DMS114 treated with DMSO at 0.1 percent for 48 hours (cell line): ENCODE measurements around the gene DDX31.
"Not testable (repeated sequence)": the region's sequence is repeated elsewhere in the genome, so short reads cannot be mapped to it uniquely, and the experiment has no call there.

ENCODE experiments used
- DNase-seq: peaks from one replicate; lab custom pipeline; 2025; ENCODE audit not compliant: unreplicated experiment; lab: John Stamatoyannopoulos, UW

Gene DDX31

DNA sequence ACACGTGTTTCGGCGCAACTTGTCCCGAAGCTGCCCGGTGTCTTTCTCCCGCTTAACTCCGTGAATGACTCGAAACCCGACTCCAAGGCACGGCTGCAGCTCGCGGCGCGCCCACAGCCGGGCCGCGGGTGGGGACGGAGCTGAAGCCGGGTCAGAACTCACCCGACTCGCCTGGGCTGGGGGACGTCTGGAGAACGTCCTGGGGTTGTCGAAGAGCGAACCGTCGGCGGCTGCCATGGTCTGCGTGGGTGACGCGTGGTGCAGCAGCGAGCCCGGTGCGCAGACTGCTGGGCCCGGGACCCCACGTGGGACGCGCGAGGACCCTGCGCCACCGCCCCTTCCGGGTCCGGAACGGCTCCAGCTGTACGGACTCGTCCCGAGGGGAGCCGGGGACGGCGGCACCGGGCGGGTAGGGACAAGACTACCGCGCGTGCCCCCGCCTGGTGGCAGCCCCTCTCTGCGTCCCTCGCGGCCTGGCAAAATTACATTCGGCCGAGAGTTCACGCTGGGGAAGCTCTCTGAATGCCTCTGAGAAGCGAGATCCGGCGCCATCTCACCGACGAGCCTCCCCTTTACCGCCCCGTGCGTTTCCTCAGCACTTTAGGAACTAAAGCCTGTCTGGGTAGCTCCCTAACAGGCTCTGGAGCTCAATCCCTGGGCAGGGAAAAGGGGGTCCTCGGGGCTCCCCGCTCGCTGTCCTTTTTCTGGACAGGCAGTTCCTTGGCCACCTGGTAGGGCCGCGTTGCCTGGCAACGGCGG is at the start of gene DDX31:
TSS of gene DDX31 (minus strand) at position 286 of the 759 bp plus-strand sequence. CDS start at position 237, 49 bp downstream.
- DNase-seq = peak; percentile 64

DNA sequence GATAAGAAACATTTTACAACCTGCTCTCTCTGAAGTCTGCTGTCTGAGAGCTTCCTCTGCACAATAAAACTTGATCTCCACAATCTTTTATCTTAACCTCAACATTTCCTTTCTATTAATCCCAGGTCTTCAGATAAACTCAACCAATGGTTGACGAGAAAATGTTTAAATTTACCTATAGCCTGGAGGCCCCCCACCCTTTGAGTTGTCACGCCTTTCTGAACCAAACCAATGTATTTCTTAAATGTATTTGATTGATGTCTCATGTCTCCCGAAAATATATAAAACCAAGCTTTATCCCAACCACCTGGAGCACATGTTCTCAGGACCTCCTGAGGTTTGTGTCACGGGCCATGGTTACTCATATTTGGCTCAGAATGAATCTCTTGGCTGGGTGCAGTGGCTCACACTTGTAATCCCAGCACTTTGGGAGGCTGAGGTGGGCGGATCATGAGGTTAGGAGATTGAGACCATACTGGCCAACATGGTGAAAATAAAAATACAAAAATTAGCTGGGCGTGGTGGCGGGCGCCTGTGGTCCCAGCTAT is 48.7 kb upstream of the DDX31 start:
- not testable (repeated sequence) for DNase-seq

DNA sequence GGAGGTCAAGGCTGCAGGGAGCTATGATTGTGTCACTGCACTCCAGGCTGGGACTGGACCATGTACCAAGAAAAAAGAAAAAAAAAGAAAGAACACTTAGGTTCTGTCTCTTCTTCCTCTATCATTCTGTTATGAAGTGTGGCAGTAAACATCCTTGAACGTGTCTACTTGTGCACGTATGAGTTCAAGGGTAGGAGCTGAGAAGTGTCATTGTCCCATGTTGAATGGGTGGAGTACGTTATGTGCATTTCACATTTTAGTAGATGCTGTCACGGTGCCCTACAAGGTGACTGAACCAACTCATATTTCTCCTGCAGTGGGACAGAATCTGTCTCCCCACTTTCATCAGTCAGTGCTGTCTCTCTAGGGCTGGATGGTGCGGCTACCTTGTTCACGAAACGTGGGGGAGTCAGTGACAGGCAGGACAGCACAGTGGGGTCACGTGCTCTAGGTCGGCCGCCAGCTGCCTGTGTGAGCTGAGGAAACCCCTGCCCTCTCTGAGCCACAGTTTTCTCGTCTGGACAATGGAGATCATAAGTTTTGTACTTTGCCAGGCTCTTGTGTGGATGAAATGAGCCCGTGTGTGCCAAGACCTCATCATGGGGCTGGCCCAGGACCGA is 47.7 kb upstream of the DDX31 start:
- DNase-seq = no peak

DNA sequence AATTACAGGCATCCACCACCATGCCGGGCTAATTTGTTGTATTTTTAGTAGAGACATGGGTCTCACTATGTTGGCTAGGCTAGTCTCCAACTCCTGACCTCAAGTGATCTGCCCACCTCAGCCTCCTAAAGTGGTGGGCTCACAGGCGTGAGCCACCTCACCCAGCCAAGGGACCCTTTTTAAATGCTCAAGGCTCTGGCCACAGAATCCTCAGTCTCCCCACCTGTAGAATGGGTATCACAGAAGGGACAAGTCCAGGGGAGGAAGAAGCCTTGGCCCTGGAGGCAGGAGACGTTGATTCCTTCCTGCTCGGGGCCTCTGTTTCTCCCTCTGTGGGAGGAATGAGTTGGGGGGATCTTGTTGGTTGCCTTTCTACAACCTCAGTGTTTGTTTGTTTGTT is 46.2 kb upstream of the DDX31 start:
- DNase-seq = no peak

DNA sequence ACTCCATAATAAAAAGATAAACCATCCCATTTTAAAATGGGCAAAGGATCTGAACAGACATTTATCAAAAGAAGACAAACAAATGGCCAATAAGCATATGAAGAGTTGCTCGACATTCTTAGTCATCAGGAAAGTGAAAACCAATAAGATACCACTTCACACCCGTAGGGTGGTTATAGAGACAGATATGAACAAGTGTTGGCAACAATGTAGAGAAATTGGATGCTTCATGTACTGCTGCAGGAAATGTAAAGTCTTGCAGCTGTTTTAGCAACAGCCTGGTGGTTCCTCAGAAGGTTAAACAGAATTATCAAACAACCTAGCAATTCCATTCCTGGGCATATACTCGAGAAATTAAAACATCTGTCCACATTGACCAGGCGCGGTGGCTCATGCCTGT is 43.0 kb upstream of the DDX31 start:
- DNase-seq = no peak

DNA sequence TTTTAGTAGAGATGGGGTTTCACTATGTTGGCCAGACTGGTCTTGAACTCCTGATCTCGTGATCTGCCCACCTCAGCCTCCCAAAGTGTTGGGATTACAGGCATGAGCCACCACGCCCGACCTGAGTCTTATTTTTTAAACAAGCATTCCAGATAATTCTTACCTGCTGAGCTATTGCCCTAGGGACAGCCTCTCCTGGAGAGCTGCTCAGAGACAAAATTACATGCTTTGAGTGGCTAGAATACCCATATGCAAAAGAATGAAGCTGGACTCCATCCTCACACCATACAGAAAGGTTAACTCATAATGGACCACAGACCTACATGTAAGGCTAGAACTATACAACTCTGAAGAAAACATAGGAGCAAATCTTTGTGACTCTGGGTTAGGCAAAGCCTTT is 42.1 kb upstream of the DDX31 start:
- no peak for DNase-seq

DNA sequence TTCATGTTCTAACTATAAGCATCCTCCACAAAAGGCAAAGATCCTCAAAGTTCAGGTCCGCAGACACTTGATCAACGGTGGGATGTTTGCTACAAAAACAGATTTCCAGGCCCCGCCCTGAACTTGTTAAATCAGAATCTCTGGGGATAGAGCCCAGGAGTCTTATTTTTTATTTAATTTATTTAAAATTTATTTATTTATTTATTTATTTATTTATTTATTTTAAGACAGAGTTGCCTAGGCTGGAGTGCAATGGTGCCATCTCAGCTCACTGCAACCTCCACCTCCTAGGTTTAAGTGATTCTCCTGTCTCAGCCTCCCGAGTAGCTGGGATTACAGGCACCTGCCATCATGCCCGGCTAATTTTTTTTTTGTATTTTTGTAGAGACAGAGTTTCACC is 41.4 kb upstream of the DDX31 start:
- DNase-seq = not testable (repeated sequence)

DNA sequence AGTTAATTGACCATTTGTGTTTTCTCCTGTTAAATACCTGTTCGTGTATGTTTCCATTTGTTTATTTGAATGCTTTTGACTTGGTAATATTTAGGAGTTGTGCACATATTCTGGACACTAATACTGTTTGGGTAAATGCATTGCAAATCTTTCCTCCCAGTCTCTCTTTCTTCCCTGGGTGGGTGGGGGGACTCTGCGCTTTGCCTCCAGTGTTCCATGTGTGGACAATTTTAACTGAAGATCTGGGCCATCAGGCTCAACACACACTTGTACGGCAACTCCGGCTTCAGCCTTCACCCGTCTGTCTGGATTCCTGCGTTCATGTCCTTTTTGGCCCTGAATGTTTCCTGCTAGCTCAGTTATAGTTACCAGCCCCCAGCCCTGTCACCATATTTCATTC is 40.5 kb upstream of the DDX31 start:
- no peak for DNase-seq

DNA sequence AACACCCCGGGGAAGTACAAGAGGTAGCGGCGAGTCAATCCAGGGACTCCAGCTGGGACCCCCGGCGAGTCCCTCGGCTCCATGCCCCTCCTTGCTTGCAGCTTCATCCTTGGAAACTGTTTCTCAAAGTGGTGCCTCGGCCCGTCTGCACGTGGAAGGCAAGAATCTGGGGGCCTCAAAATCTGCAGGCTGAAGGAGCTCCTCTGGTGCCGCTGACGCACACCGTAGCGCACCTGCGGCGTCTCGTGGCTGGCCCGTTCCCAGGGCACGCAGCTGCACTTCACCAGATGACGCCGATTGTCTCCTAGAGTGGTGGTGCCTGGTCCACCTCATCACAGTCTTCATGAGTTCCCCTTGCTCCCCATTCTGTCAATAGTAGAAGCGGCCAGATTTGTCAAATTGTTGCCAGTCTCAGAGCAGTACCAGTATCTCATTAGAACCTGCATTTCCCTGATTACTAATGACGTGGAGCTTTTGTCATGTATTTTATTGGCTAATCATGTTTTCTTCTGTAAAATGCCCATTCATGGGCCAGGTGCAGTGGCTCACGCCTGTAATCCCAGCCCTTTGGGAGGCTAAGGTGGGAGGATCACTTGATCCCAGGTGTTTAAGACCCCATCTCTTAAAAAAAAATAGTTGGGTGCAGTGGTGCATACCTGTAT is 39.1 kb upstream of the DDX31 start:
- DNase-seq = no peak

DNA sequence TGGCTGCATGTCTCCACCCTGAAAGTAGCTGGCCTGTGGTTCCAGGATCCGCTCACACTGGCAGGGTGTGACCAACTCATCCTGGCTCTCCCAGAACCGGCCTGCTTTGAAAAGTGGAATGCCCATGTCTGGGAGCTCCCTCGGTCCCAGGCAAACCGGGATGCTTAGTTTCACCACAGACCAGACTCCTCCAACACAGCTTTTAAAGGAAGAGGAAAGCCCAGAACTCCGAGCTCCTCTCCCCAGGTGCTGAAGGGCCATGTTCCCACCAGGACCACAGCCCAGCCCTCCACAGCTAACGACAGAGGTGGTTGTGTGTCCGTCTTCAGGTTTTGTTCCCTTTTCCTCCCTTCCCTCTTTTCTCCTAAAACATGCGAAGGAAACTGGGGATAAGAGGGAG is 38.5 kb upstream of the DDX31 start:
- no peak for DNase-seq

DNA sequence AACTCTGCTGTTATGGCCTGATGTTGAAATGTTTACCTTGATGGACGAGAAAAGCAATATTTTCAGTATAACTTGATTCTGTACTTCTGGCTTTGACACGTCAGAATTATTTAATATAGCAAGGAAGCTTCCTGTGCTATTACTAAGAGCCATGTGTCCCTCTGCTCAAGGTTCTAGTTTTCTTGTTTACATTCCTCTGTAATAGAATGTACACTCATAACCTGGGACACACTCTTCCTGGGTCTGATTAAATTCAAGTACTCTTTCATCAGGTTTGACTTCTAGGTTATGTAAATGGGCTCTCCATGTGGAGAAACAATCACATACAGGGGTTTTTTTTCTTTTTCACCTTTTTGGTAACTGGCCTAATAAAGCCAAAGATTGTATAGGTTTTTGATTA is 33.6 kb upstream of the DDX31 start:
- DNase-seq = no peak

DNA sequence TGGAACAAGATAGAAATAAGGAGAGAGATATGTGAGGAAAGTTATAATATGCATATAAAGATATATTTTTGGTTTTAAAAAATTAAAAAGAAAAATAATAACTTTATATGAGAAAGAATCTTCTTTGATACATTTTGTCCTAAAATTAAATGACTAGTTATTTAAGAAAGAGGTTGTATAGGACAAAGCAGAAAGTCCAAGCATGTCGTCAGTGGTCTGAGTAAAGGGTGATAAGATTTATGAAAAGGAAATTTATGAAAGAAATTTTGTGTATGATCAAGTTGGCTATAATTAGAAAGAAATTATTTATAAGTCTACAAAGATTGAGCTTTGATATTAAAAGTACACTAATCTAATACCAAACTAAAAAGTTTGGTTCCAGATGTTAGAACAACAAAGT is 32.5 kb upstream of the DDX31 start:
- no peak for DNase-seq

DNA sequence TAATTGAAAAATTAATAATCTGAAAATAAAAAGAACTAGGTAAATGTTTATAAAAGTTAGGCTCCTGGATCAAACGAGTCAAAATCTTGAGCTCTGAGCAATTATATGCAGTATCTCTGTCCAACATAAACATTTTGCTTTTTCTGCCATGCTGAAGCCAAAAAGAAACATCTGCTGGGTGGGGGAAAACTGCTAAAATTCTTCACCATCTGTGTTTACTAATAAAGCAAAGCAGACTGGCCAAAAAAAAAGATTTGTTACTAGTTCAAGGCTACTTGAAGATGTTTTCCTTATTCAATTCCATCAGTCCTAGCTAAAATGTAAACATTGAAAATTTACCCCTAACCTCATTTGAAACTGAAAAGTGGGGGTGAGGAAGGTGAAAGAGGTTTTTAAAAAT is 30.2 kb upstream of the DDX31 start:
- DNase-seq = no peak

DNA sequence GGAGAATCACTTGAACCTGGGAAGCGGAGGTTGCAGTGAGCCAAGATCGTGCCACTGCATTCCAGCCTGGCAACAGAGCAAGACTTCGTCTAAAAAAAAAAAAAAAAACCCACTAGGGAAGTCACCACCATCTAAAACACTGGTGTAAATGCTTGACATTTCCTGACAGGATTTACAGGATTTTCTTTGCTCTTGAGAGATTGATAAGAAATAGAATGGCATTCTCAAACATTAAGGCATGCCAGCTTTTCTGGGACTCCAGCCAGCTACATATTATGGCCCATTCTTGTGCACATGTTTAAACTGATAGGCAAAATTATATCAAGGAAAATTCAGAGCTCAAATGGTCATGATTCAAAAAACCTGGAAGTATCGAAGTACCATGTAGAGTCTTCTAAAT is 29.2 kb upstream of the DDX31 start:
- no peak for DNase-seq

DNA sequence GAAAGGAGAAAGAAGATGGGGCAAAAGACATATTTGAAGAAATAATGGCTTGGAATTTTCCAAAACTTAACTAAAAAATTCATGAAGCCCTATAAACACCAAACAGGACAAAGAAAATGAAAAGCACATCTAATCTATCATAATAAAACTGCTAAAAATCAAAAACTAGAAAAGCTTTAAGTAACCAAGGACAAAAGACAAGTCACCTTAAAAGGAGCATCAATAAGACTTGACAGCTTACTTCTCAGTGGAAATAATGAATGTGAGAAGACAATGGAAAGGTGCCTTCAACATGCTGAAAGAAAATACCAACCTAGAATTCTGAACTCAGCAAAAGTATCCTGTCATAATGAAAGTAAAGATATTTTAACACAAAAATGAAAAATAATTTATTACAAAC is 27.4 kb upstream of the DDX31 start:
- no peak for DNase-seq

DNA sequence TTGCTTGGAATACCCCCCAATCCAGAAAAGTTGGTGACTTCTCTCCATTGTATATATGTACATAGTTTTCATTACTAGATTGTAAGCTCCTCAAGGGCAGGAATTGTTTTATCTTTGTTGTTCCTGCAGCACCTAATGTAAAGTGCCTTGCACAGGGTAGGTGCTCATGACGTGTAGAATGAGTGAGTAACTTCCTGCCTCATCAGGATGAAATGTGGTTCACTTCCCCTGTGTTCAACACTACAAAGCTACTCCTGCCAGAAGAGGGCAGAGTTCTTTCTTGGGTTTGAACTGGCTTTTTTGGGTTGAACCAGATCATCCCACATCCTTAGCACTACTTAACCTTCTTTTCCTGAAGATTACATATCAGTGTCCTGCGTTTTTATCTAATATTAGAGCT is 24.4 kb upstream of the DDX31 start:
- no peak for DNase-seq

DNA sequence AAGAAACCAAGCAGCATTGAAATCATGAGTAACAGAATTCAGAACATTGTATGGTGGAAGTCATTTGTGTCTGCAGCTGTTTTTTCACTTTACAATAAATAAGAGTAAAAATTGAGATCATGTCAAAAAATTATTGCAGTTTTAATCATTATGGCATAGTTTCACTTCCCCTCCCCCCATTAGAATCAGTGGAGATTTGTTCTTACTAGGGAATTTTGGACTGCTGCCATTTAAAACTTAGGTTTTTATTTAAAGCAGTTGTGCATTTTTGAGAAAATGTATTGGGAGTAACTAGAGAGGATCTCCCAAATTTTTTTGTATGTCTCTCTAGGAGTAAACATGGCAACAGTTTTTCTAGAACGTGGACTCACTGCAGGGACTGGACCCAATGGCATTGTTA is 20.9 kb upstream of the DDX31 start:
- no peak for DNase-seq

DNA sequence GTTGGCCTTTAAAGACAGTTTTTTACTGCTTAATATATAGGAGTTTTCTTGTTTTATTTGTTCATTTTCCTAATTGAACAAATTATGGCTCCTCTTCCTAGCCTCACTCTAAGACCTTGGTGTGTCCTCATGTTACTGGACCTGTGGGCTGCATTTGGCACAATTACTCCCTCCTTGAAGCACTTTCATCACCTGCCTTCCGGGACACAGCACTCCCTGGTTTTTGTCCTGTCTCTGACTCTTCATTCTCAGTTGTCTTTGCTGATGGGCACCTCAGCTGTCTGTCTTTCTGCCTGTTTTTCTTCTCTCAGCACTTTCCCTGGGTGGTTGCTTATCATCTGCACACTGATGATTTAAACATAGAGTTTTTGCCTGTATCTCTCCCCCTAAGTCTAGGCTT is 14.1 kb upstream of the DDX31 start:
- no peak for DNase-seq

DNA sequence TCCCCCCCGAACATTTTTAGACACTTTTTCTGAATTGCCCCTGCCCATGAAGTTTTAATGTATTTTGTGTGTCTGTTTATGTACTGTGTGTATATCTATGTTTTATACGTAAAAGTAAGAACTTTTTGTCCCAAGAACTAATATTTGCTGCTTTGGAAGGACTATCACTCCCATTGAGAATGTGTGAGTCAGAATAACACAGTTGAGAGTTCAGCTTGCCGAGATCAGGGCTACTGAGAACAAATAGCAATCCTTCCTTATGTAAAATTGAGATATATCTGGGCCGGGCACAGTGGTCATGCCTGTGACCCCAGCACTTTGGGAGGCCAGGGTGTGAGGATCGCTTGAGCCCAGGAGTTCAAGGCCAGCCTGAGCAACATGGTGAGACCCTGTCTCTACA is 11.8 kb upstream of the DDX31 start:
- DNase-seq = no peak

DNA sequence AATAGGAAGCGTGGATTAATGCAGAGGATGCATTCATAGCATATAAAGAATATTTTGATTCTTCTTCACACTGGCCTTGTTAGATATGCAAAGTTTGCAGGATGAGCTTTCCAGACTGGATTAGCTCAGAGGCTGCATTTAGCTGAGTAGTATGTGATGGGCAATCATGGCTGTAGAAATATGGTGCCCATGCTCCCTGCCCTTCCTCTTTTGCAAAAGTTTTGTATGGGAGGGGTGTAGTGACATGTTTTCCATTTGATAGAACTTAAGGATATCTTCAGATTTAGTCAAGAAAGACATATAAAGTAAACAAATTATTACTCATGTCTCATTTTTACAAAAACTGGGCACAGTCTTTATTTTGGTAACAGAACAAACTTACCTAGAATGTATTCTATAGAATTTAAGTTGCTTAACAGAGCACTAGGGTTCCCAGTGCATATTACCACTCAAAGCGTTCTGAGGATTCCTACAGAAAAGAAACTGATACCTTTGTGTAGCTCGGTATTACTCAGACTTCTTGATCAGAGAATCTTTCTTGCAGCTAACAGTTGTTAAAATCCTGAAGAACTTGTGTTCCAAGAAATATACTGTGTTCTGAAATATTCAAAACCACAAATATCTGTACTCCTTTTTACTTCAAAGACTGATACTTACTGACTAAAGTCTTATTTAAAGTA is 10.3 kb upstream of the DDX31 start:
- DNase-seq = no peak

DNA sequence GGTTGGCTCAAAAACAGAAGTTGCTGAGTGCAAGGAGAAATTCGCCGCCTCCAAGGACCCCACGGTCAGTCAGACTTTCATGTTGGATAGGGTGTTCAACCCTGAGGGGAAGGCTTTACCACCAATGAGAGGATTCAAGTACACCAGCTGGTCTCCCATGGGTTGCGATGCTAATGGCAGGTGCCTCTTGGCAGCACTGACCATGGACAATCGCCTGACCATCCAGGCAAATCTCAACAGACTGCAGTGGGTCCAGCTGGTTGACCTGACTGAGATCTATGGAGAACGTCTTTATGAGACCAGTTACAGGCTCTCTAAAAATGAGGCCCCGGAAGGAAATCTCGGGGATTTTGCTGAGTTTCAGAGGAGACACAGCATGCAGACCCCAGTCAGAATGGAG is 8.2 kb upstream of the DDX31 start:
- DNase-seq = no peak

DNA sequence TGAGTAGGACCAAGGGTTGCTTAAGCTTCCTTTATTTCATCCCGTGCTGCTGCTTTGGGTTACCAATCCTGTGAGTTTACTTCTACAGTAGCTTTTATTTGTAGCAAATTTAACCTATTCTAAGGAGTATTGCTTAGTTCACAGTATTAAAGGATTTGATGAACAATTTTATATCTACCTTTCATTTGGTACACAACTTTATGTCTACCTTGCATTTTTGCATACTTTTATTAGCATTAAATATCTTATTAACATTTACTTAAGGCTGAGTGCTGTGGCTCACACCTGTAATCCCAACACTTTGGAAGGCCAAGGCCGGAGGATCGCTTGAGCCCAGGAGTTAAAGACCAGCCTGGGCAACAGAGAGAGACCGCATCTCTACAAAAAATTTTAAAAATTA is 4.7 kb upstream of the DDX31 start:
- no peak for DNase-seq
